WTC11 (cell line): Measurements from ENCODE around the gene CEBPA.

Experiments
- ESRRA ChIP-seq: sonication (generic); formaldehyde crosslinking; IDR thresholded peaks from 2 replicates; pipeline ENCODE4 v1.8.1; 2022; ENCODE audit warnings: mild to moderate bottlenecking, missing genetic modification reagents, borderline replicate concordance
- HMGA2 ChIP-seq: fragments of 250-450 bp; sonication (Bioruptor Pico); IDR thresholded peaks from 2 replicates; pipeline ENCODE4 v1.4.0; 2021; ENCODE audit warnings: mild to moderate bottlenecking, moderate library complexity
- NR2C2 ChIP-seq: sonication (generic); formaldehyde crosslinking; IDR thresholded peaks from 2 replicates; pipeline ENCODE4 v1.8.0; 2022; ENCODE audit warnings: mild to moderate bottlenecking, missing genetic modification reagents
- TEAD4 ChIP-seq: sonication (generic); formaldehyde crosslinking; IDR thresholded peaks from 2 replicates; pipeline ENCODE4 v1.8.0; 2022; ENCODE audit warnings: mild to moderate bottlenecking, missing genetic modification reagents
- USF2 ChIP-seq: sonication (generic); formaldehyde crosslinking; IDR thresholded peaks from 2 replicates; pipeline ENCODE4 v1.8.1; 2023; ENCODE audit warnings: mild to moderate bottlenecking, missing genetic modification reagents, moderate library complexity
- ZMAT4 ChIP-seq: fragments of 250-450 bp; sonication (Bioruptor Pico); IDR thresholded peaks from 2 replicates; pipeline ENCODE4 v1.9.0; 2021; ENCODE audit warnings: mild to moderate bottlenecking
- ZNF138 ChIP-seq: sonication (generic); formaldehyde crosslinking; conservative IDR thresholded peaks from 2 replicates; pipeline ENCODE4 v1.8.1; 2022; ENCODE audit warnings: mild to moderate bottlenecking, moderate library complexity, missing genetic modification reagents
- ZNF423 ChIP-seq: fragments of 250-450 bp; sonication (Bioruptor Pico); IDR thresholded peaks from 2 replicates; pipeline ENCODE4 v2.1.2; 2022; ENCODE audit warnings: mild to moderate bottlenecking, moderate library complexity
- TF ChIP-seq, protein P1 (sequence below): fragments of 200-600 bp; IDR thresholded peaks from 2 replicates; pipeline ENCODE4 v1.8.0; 2022; ENCODE audit warnings: antibody characterized with exemption
- TF ChIP-seq, protein P2 (sequence below): sonication (generic); formaldehyde crosslinking; IDR thresholded peaks from 2 replicates; pipeline ENCODE4 v1.8.1; 2023; ENCODE audit warnings: mild to moderate bottlenecking, missing genetic modification reagents
- TF ChIP-seq, protein P3 (sequence below): sonication (generic); formaldehyde crosslinking; IDR thresholded peaks from 2 replicates; pipeline ENCODE4 v1.8.1; 2023; ENCODE audit warnings: mild to moderate bottlenecking, moderate library complexity, missing genetic modification reagents

DNA sequence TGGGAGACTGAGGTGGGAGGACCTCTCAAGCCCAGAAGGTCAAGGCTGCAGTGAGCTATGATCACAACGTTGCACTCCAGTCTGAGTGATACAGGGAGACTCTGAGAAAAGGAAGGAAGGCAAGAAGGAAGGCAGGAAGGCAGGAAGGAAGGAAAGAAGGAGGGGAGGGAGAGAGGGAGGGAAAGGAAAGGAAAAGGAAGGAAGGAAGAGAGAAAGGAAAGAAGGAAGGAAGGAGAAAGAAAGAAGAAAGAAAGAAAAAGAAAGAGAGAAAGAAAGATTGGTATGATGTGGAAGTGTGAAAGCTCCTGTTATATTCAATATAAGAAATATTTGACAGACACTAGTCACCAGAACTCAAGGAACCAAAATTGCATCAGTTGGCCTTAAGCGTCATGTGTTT lies 38.7 kb upstream of the CEBPA start:
- TF ChIP-seq, protein P1, sequence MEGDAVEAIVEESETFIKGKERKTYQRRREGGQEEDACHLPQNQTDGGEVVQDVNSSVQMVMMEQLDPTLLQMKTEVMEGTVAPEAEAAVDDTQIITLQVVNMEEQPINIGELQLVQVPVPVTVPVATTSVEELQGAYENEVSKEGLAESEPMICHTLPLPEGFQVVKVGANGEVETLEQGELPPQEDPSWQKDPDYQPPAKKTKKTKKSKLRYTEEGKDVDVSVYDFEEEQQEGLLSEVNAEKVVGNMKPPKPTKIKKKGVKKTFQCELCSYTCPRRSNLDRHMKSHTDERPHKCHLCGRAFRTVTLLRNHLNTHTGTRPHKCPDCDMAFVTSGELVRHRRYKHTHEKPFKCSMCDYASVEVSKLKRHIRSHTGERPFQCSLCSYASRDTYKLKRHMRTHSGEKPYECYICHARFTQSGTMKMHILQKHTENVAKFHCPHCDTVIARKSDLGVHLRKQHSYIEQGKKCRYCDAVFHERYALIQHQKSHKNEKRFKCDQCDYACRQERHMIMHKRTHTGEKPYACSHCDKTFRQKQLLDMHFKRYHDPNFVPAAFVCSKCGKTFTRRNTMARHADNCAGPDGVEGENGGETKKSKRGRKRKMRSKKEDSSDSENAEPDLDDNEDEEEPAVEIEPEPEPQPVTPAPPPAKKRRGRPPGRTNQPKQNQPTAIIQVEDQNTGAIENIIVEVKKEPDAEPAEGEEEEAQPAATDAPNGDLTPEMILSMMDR = no peak
- TF ChIP-seq ZMAT4 (no peak), TEAD4 (CRISPR knock-in tag) (no peak), USF2 (CRISPR knock-in tag) (no peak), ZNF138 (CRISPR knock-in tag) (no peak), ESRRA (CRISPR knock-in tag) (no peak), HMGA2 (no peak), NR2C2 (CRISPR knock-in tag) (no peak), ZNF423 (CRISPR knock-in tag) (no peak)
- TF ChIP-seq, protein P2, sequence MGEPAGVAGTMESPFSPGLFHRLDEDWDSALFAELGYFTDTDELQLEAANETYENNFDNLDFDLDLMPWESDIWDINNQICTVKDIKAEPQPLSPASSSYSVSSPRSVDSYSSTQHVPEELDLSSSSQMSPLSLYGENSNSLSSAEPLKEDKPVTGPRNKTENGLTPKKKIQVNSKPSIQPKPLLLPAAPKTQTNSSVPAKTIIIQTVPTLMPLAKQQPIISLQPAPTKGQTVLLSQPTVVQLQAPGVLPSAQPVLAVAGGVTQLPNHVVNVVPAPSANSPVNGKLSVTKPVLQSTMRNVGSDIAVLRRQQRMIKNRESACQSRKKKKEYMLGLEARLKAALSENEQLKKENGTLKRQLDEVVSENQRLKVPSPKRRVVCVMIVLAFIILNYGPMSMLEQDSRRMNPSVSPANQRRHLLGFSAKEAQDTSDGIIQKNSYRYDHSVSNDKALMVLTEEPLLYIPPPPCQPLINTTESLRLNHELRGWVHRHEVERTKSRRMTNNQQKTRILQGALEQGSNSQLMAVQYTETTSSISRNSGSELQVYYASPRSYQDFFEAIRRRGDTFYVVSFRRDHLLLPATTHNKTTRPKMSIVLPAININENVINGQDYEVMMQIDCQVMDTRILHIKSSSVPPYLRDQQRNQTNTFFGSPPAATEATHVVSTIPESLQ (CRISPR knock-in tag) = no peak
- TF ChIP-seq, protein P3, sequence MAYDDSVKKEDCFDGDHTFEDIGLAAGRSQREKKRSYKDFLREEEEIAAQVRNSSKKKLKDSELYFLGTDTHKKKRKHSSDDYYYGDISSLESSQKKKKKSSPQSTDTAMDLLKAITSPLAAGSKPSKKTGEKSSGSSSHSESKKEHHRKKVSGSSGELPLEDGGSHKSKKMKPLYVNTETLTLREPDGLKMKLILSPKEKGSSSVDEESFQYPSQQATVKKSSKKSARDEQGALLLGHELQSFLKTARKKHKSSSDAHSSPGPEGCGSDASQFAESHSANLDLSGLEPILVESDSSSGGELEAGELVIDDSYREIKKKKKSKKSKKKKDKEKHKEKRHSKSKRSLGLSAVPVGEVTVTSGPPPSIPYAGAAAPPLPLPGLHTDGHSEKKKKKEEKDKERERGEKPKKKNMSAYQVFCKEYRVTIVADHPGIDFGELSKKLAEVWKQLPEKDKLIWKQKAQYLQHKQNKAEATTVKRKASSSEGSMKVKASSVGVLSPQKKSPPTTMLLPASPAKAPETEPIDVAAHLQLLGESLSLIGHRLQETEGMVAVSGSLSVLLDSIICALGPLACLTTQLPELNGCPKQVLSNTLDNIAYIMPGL (CRISPR knock-in tag) = no peak
